GM18909 (cell line): Measurements from ENCODE around the gene ABR.
"Not testable (repeated sequence)": the region's sequence is repeated elsewhere in the genome, so short reads cannot be mapped to it uniquely, and the experiment has no call there.

ENCODE experiments used
- ATAC-seq: cut with Tn5 transposase; IDR thresholded peaks from one replicate; pipeline ENCODE4 v1.9.1; 2021; ENCODE audit warnings: mild to moderate bottlenecking; ENCODE audit not compliant: unreplicated experiment, poor library complexity

The ABR gene

DNA sequence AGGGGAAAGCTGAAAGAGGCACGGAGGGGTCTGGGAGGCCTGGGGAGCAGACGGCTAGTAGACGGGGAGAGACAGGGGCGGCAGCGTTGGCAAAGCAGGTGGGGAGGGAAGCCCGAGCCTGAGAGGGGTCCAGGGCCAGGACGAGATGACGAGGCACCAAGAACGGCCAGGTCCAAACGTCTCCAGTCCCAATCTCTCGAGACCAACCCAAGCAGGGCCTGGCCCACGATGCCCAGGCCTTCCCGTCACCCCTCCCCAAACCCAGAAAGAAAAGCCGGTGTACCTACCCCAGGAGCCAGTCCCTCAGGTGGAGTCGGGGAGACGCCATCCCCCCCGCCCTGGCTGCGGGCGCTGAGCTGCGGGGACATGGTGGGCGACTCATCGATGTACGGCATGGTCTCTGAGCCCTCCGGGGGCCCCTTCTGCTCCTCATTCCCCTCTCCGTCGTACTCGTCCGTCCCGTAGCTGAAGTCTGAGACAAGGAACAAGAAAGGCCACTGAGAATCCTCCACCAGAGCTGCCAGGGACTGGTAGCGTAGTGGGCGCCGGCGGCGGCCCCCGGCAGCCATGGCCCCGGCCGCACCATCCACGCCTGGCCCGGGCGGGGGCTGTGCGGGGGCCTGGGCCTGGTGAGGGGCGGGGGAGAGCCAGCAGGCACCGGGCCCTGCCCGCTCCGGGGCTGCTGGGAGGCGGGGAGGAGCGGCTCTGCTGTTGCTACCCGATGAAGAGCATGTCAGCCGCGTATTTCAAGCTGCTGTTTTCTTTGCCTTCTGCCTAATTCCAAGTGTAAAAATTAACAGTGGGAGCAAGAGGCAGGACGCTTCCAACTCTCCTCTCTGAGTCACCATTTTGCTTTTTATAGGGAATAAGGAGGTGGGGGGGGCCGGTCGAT is 54.6 kb downstream of the ABR start:
- no peak for ATAC-seq

DNA sequence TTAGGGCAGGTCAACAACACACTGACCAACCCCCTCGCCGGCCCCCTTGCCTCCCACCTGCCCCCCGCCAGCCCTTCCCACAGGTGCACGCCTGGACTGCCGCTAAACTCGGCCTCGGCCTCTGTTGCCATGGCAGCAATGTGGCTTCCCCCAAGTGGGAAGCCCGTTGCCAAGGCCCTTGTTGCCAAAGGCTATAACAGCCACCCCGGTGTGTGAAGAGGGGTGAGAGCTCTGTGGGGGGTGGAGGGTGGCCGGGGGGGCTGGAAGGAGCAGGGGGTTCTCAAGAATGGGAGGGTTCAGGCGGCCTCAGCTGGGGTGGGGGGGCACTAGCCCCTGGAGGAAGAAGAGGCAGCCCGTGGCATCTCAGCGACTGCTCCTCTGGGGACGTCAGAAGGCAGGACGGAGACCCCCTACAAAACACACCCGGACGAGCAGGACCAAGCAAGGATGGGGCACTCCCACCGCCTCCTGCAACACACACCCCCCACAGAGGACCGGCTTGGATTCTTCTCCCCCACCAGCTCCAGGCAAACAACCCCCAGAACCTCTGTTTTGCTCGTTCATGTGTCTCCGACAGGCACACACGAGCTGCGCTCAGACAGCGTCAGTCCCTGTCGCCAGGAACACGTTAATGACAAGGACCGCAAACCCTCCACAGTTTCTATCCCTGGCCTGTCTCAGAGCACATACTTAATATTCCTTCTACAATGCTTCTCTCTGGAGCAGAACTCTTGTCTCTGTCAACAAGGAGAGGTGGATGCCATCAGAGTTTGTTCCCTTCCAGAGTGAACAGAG is 55.7 kb downstream of the ABR start:
- no peak for ATAC-seq

DNA sequence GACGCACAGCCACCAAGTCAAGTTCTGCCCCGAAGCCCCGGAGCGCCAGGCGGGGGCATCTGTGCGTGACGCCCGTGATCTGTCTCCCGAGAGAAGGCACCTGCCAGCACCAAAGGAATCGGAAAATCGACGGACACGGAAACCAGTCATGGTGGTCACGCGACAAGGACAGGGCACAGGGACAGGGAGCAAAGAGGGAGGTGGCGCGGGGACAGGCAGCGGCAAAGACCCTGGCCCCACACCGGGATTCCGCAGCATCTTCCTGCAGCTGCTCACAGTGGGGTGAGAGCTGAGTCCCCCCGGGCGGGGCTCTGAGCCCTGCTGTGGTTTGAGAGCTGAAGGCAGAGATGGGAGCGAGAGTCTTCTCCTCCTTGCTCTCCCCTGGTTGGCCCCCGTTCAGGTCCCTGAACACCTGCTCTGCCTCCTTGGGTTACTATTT is 56.4 kb downstream of the ABR start:
- no peak for ATAC-seq

DNA sequence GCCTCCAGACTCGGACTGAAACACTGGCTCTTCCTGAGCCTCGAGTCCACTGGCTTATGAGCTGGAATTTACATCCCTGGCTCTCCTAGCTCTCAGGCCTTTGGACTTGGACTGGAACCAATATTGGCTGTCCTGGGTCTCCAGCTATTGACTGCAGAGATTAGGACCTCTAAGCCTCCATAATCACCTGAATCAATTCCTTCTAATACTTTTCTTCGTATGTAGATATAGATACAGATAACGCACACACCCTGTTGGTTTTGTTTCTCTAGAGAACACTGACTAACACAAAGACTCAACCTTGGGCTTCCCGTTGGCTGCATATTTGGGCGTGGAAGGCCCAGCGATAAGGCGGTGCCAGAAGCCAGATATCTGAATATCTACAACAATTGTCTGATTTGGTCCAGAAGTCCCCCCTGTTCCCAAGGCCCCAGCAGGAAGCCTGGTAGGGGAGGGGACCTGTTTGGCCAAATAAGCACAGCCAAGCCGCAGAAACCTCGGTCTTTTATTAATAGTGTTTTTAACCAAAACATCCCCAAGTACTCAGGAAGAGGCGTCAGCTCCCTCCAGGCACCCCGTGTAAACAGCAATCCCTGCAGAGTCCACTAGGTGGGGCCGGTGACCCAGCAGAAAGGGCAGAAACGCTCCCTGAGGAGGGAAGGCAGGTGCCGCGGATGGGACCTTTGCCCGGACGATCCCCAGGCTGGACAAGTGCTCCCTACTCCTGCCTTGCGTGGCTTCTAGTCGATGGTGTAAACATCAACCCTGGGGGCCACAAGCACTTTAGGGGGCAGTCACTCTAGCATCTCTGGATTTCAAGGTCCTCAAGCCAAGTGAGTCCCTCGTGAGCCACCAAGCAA is 57.0 kb downstream of the ABR start:
- ATAC-seq = peak; percentile 48

DNA sequence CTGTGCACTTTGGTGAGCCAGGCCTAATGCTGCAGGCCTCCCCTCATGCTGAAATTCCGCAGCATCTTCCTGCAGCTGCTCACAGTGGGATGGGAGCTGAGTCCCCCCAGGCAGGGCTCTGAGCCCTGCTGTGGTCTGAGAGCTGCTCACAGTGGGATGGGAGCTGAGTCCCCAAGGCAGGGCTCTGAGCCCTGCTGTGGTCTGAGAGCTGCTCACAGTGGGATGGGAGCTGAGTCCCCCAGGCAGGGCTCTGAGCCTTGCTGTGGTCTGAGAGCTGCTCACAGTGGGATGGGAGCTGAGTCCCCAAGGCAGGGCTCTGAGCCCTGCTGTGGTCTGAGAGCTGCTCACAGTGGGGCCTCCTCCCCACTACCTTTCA is 58.4 kb downstream of the ABR start:
- ATAC-seq = not testable (repeated sequence)

DNA sequence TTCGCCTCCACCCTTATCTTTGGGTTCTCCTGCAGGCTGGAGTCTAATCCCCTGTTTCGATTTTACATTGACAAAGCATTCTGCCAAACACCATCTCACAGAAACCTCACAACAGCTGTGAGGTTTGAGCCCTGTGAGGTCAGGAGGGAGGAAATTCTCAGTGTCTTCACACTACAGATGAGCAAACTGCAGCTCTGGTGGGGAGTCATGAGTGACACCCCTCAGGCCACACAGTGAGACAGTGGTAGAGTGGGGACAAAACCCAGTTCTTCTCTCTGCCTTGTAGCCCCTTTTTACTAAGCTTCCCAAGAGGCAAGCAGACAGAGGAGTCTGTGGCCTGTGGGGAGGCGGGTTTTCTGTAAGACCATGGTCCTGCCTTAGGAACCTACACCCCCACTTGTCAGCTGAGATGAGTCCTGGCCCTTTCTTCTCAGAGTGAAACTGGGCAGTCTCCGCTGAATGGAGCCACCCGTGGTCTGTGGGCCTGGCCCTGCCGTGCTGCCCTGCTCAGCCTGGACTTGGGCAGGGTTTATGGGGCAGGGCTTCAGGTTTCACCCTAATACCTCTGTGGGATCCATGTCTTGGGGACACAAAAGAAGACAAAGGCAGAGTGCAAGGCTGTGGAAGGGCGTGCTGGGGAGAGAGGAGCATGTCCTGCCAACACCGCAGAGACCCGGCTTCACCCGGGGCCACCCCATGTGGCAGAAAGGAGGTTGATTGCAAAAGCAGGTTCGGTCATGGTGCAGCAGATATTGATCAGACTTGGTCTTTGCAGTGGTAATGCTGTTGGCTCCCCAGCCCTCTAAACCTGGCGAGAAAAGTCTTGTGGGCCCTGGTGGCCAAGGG is 59.0 kb downstream of the ABR start:
- no peak for ATAC-seq

DNA sequence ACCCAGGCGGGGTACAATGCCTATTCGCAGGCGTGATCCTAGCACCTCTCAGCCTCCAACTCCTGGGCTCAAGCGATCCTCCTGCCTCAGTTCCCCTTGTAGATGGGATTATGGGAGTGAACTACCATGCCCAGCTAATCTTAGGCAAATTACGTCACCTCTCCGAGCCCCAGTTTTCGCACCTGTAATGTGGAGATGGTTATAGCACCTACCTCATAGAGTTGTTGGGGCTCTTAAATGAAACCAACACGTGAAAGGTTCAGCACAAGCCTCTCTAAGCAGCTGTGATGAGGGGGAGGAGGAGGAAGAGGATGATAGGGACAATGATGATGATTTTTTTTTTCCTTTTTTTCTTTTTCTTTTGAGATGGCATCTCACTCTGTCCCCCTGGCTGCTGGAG is 59.9 kb downstream of the ABR start:
- ATAC-seq = no peak

DNA sequence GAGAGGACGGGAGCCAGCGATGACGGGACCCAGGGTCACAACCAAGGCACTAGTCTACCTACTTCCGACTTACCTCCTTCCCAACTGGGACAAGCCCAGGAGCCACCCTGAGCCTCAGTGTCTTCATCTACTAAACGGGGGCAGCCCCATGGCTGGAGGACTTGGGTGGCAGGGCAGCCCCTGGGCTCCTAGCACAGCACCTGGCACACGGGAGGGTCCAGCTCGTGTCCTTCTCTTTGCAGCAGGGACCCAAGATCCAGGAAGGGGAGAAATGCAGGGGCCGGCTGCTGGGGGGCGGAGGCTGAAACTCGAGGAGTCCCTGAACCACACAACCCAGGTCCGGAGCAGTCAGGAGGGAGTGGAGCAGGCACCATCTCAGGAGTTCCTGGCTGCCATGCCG is 63.2 kb downstream of the ABR start:
- no peak for ATAC-seq

DNA sequence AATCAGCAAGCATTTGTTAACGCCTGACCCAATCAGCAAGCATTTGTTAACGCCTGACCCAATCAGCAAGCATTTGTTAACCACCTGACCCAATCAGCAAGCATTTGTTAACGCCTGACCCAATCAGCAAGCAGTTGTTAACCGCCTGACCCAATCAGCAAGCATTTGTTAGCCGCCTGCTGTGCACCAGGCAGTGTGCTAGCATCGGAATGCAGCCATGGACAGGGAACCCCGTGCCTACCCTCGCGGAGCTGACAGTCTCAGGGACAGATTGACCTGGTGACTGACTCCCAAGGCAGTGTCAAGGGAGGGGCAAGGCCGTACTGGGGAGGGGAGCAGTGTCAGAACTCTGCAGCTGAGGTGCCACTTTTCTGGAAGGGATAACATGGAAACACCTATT is 66.9 kb downstream of the ABR start:
- ATAC-seq = no peak

DNA sequence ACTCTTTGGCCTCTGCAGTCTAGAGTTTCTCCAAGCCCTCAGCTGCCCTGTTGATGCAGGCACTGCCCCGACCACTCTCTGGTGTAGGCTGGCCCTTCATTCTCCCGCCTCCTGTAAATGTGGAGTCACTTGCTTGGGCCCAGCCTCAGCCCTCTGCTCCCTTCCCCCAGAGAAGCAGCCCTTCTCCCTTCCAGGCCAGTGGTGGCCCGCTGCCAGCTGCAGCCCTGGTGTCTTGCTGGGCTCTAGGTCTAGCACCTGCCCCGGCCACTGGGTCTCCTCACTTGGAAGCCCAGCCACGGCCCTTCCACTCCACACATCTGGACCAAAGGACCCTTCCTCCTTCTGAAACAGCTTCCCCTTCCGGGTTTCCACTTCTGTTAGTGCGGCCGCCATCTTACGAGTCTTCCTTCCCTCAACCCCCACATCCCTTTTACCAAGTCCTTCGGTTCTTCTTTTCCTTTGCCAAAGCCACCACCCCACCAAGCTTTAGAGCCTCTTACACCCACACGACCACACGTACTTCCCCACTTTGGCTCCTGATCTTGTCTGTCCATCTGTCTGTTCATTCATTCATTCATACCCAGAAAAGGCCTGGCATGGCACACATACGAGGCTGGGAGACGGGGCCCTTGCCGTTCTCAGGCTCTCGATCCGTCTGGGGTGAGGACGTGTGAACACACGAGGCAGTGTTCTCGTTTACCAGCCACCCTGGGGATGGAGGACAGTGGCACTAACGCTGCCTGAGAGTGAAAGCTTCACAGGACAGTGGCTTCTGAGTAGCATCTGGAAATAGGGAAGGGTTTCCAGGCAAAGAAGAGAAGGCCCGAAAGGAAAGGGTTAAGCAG is 68.0 kb downstream of the ABR start:
- ATAC-seq = no peak

DNA sequence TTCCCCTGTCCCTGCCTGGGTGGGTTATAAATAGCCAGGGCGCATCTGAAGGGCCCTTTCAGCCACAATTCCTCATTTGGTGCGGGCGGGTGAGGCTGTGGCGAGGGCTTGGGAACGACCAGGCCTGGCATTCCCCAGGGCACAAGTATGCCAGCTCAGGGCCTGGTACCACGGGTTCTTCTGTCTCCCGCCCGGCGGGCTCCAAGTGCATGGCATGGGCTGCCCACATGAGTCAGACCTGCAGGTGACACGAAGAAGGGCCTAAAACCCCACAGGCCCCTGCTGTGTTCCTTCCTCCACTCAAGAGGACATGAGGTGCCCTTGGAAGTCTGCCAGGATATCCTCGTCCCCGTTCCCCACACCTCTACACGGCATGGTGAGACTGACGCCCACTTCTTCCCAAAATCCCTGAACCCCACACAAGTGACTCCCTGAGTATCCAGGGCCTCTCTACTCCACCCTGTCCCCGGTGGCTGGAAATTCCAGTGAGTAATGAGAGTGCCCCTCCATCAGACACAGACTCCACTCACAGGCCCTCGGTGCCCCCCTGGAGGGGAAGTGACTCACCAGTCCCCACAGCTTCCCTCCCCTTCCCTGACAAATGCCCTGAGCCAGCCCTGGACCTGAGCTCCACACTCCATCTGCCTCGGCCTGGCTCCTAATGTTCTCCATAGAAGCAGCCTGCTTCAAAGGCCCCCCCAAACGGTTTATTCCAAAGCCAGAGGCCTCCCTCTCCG is 68.8 kb downstream of the ABR start:
- ATAC-seq = no peak

DNA sequence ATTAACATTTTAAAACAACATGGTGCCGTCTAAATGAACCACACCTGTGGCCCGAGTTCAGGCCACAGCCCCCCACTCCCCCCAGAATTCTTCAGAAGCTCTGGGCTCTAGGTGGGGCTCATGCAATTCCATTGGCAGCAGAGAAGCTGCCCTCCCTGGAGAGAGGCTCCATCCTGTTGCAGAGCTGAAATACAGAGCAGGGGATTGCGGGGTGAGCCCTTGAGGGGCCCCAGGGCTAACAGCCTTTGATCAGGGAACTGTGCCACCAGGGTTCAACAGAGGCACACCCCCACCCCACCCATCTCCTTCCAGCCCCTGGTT is 69.3 kb downstream of the ABR start:
- no peak for ATAC-seq

DNA sequence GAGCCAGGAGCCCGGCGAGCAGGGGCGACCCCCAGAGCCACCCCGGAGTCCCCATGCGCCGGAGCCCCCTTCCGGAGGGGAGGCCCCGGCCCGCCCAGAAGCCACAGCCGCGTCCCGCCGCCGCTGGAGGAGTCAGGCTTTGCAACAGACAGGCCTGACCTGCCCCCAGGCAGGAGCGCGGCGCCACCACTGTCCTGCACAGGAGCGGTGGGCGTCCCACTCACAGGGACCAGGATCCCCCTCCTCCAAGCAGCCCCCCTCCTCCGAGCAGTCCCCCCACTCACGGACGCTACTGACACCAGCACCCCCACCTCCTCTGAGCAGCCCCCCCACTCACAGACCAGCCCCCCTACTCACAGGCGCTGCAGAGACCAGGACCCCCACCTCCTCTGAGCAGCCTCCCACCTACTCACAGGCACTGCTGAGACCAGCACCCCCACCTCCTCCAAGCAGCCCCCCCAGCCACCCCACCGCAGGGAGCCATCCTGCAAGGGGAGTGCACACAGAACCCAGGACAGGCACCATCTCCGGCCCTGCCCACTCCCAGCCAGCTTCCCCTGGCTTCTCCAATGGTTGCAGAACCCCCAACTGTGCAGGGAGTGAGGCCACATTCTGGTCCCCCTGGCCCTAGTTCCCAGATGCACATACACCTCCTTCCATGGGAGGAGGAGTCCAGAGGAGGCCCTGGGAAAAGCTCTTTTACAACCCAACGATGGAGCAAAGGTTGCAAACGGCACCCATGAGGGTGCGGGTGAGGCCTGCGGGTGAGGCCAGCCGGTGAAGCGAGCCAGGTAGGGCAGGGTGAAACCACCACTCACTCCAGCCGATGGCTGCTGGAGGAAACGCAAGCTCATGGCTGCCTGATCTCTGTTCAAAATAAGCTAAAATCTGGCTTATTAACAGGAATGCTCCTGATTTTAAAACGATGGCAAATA is 69.9 kb downstream of the ABR start:
- ATAC-seq = no peak

DNA sequence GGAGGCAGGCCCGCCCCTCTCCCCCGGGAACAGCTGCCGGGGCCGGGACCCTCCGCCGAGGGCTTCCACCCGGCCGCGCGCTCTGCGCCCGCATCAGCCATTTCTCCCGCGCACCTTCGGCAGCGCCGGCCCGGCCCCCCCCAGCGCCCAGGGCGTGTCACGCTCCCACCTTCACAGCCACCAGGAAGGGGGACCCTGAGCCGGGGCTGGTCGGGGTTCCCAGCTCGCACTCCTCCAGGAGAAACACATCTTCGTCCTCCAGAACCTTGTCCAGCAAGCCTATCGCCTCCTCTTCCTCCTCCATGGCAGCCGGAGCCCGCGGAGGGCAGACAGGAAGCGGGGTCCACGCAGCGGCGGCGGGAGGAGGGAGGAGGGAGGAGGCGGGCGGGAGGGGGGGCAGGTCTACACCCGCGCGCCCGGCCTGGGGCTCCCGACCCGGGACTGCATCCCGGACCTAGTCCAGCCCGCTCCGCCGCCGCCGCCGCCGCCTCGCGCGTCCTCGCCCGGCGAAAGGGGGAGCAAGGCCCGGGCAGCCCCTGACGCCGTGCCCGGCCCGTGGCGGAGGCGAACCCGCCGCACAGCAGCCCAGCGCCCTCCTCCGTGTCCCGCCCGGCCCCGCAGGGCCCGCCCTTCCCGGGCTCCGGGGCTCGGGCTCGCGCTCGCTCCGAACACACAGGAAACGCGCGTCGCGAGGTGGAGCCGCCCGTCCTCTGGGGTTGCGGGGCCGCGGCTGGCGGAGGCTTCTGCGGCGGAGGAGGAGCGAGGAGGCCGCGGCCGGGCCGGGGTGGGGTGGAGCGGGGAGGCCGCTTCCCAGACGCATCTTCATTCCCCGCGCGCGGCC is 70.8 kb downstream of the ABR start:
- ATAC-seq = no peak

DNA sequence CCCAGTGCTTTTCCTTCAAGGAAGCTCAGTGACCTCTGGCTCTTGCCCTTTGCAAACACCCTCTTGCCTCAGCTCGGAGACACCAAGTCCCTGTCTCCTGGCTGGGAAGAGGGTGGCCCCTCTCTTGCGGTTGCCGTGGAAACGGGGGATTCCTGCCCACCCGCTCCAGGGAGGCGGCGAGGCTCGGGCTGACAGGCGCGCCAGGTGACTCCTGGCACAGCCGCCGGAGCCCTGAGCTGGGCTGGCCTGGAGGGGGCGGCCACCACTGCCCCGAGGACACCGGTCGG is 71.4 kb downstream of the ABR start:
- no peak for ATAC-seq

DNA sequence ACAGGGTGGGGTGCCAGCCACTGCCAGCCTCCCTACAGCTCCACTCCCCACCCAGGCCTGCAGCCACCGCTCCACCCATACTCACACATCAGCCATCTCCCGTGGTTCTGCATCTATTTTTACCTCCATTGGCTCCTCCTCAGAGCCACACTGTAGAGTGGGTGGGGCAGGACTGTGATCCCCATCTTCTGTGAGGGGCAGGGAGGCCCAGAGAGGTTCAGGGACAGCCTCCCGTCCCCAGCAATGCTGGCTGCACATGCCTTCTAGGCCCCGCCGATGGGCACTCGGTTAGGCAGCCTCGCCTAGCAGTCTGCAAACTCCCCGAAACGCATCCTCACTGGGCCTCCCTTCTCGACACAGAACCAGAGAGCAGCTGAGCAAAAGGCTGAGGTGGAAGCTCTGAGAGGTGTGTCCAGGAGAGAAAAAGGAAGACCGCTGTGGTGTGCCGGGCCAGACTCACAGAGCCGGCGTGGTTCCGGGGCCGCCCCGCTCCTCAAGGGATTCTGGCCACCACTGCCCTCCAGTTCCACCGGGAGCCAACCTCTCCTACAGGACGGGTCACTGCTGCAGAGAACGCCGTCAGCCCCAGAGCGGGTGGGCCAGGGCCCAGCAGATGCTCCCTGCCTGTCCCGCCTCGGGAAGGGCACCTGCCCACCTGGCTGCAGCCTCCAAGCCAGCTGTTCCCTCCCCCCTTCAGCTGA is 71.9 kb downstream of the ABR start:
- no peak for ATAC-seq
